Measurements from ENCODE around the gene INPP5J.

DNA sequence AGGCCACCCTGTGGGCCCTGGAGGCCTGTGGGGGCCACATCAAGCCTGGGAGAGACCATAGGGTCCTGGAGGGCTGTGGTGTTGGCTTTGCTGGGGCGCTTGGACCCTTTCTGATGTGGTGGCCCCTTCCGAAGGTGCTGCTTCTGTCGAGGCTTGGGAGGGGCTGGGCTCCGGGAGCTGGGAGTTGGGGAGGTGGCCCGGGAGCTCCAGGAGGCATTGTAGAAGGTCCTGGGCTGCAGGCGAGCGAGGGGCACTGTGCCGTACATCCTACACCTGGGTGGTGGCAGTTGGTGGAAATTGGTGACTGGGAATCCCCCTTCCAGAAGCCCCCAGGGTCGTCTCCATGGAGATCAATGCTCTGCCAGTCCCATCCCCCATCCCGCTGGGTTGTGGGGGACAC lies 15.0 kb downstream of the INPP5J start:
- TF ChIP-seq, protein P1, sequence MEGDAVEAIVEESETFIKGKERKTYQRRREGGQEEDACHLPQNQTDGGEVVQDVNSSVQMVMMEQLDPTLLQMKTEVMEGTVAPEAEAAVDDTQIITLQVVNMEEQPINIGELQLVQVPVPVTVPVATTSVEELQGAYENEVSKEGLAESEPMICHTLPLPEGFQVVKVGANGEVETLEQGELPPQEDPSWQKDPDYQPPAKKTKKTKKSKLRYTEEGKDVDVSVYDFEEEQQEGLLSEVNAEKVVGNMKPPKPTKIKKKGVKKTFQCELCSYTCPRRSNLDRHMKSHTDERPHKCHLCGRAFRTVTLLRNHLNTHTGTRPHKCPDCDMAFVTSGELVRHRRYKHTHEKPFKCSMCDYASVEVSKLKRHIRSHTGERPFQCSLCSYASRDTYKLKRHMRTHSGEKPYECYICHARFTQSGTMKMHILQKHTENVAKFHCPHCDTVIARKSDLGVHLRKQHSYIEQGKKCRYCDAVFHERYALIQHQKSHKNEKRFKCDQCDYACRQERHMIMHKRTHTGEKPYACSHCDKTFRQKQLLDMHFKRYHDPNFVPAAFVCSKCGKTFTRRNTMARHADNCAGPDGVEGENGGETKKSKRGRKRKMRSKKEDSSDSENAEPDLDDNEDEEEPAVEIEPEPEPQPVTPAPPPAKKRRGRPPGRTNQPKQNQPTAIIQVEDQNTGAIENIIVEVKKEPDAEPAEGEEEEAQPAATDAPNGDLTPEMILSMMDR (optimal IDR thresholded peaks at IDR 0.05 in 1 of 3, IDR thresholded peaks at IDR 0.05 in 1 of 3, conservative IDR thresholded peaks at IDR 0.05 in 1 of 3; ENCODE audit: extremely low read depth in 1 of 3, insufficient read depth in 2 of 3, low read length in 3 of 3), result no peak
- no peak for TF ChIP-seq EZH2 (IDR thresholded peaks at IDR 0.05; ENCODE audit: low read length)

Data from keratinocyte (primary cell).